NCI-H1417 treated with DMSO at 0.1 percent for 48 hours (cell line): ENCODE results near the gene MAP2K1.
"Not testable (repeated sequence)": the region's sequence is repeated elsewhere in the genome, so short reads cannot be mapped to it uniquely, and the experiment has no call there.

ENCODE experiments used
- DNase-seq: peaks from one replicate; lab custom pipeline; 2025; lab: John Stamatoyannopoulos, UW

Gene MAP2K1

DNA sequence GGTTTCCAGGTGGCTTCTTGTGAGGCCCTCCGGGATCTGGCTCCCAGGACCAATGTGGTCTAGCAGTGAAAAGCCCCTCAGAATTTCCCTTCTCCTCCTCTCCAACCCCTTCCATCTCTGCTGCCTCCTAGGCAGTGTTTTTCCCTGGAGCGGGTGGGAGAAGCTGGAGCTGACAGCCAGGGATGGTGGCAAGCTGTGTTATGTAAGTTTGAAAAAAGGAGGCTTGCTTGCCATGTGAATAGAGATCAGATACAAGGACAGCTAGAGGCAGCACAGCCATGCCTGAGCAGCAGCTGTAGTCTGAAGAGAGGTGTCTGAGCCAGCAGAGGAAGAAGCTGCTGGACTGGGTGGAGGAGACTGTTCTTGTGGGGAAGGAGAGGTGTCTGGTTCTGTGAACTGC is 90.3 kb downstream of the MAP2K1 start:
- no peak for DNase-seq

DNA sequence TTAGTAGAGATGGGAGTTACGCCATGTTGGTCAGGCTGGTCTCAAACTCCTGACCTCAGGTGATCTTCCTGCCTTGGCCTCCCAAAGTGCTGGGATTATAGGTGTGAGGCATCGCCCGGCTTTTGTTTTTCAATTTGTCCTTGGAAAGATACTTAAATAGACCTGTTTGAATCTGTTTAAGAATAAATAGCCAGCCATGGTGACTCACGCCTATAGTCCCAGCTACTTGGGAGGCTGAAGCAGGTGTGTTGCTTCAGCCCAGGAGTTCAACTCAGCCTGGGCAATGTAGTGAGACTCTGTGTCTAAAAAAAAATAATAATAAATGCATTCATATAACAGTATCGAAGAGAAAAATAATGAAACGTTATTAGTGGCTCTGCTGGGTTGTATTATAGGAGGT is 93.6 kb downstream of the MAP2K1 start:
- DNase-seq = no peak

DNA sequence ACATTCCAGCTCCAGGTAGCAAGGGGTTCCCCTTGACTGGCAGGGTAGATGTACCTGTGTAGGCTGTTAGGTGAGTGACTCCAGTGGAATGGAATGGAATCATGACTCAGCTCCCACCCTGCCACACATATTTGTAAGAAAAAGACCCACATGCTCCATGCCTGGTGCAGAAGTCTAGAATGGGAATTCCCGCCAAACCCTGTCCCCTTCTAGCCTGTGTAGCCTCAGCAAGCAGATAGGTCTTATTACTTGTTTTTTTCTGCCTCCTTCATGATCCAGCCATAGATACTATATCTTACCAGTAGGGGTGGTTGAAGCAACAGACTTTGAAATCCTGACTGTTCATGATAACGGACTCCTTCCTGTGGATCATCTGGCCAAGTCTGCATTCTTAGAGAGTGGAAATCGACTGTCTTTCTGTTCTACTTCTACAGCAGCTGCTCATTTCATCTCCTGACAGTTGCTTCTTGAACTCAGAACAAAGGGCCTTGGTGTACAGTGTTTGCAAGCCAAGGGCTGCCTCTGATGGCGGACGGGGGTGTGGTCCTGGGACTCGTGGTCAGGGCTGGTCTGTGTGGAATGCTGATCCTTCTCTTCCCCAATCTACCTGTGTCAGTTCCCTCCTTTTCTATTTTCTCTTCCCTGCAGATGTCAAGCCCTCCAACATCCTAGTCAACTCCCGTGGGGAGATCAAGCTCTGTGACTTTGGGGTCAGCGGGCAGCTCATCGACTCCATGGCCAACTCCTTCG is 94.6 kb downstream of the MAP2K1 start:
- no peak for DNase-seq

DNA sequence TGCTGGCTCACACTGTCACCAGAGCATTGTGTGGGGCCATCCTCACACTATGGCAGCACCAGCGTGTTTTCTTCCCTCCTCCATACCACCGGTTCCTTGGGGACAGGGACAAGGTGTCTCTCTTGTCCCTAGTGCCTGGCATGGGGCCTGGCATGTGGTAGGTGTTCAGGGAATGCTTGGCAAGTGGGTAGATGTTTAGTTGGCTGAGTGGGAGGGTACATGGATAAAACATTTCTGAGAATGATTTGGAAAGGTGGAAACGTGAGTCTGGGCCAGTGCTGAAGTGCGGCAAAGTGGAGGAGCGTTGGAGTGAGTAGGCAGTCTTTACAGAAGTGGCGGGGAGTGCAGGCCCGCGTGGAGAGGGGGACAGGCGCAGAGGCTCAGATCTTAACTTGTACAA is 95.8 kb downstream of the MAP2K1 start:
- DNase-seq = no peak

DNA sequence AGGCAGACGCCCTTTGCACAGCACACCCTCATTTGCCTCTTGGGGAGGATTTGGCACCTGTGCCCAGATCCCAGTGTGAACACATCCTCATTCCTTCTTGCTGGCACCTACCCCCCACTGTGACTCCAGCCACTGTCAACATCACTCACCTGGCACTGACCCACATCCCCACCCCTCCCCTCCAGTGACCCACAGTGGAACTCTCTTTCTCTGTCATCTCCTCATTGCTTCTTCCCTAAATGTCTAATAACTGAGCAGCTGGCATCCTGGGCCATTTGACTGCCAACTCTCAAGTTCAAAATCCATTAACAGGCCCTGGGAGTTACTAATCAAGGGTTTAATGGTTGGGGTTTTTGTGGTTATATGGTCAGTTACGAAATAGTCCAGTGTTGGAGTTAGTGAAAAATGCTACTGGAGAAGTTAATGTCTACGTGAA is 96.4 kb downstream of the MAP2K1 start:
- DNase-seq = no peak

DNA sequence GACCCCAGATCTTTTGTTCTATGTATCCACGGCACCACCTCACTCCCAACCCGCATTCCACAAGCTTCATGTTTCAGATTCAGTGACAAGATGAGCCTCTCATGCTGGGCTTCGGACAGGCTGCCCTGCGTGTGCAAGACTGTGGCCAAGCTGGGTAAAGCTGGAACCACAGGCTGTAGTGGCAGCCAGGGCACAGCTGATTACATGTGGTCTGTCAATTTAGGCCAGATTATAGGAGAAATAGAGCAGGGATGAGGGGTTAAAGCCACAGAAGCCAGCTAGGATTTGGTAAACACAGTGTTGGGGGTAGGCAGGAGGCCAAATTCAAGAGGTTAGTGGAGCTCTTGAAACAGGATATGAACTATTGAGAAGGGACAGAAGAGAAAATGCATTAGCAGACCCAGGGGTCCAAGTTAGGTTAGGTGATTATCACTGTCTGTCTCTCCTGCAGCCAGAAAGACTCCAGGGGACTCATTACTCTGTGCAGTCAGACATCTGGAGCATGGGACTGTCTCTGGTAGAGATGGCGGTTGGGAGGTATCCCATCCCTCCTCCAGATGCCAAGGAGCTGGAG is 97.9 kb downstream of the MAP2K1 start:
- no peak for DNase-seq

DNA sequence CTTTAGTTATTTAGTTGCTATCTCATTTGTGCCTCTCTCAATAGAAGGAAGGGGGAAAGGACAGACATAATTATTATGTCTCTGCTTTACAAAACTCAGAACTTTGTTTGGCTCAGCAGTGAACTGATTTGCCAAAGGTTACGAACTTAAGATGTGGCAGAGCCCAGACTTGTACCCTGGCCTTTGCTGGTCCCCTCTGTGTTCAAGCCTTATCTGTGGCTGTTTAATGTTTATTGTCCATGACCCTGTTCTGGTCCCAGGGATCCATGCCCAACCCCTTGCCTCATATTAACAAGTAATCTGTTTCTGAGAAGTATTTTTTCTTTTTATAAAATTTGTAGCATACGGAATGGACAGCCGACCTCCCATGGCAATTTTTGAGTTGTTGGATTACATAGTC is 100.2 kb downstream of the MAP2K1 start:
- DNase-seq = no peak

DNA sequence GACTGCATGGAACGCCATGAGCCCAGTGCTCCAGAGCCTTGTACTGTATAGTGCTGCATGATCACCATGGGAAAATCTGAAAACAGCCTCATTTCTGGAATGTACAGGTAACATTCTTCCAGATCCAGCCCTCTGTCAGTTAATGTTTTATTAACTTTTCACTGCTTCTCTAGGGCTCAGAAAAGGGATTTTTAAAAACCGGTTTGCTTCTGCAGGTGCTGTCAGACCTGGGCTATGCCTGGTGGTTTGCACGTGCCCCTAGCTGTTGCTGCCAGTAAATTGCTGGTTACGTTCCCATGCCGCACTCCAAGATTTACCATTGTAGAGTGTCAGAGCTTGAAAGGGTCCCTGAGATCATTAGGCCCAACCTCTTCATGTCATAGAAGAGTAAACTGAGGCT is 101.8 kb downstream of the MAP2K1 start:
- DNase-seq = no peak

DNA sequence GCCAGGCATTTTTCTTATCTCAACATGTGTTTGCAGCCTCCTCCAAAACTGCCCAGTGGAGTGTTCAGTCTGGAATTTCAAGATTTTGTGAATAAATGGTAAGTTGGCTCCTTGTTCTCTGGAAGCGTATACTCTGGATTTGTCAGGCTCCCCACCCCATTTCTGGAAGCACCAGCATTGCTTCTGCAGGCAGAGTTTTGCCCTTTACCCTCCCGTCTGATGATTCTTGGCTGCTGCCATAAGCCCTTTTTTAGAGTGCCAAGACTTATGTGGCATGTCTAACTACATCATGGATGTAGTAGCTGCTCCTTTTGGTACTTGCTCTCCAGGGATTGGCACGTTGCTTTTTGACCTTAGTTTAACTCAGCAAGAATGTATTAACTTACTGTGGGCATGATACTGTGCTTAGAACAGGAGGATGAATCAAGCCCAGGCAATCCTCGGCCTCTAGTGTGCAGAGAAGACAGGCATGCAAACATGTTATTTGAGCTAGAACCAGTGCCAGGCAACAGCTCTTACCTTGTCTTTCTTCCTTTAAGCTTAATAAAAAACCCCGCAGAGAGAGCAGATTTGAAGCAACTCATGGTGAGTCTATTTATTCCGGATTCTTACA is 102.6 kb downstream of the MAP2K1 start:
- no peak for DNase-seq

DNA sequence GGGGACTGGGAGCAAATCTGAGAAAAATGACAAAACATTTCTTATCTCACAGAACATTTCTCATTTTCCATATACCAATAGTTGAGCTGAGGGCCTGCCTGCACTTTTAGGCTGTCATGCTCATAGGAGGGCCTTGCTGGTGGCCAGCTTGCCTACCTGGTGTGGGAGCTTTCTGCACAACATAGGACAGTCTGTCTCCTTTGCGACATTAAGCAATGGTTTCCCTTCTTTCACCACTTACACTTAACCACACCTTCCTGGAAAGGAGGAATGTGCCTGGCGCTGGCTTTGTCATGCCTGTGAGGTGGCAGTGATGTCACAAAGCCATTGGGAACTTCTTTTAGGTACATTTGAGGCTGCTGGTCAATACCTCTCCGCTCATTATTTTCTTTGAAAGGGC is 105.1 kb downstream of the MAP2K1 start:
- no peak for DNase-seq

DNA sequence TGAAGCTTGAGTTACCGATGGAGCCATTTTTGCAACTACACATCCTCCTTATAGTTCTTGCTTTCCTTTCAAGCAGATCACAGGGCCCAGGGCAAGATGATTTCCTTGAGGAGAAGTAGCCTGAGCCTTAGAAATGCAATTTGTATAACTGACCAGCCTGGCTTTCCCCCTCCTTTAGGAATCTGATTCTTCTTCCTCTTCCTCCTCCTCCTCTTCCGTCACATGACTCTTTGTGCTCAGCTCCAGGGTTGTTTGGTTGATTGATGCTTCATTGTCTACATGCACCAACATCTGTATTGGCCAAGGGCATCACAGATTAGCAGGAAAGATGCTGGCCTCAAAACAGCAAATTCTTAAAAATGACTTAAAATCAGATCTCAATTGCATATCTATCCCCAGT is 107.5 kb downstream of the MAP2K1 start:
- DNase-seq = no peak

DNA sequence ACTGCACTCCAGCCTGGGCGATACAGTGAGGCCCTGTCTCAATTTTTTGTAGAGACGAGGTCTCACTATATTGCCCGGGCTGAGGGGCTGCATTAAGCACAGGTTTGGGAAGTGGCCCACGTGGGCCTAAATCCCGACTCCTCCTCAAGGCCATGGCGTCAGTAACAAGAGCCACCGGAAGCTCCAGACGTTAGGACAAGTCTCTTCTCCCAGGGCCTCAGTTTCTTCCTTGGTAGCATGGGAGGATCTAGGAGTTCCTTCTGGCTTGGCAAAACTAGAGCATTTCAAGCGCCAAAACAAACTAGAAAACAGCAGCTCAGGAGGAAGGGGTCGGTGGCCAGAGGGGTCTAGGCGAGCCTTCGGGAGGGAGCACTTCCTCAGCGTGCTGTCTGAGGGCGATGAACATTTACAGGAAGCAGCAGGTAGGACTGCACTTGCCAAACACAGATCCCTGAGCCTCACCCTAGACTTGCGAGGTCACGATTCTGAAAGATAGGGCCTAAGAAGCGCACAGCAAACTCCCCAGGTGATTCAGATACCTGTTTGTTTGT is 110.3 kb downstream of the MAP2K1 start:
- no peak for DNase-seq

DNA sequence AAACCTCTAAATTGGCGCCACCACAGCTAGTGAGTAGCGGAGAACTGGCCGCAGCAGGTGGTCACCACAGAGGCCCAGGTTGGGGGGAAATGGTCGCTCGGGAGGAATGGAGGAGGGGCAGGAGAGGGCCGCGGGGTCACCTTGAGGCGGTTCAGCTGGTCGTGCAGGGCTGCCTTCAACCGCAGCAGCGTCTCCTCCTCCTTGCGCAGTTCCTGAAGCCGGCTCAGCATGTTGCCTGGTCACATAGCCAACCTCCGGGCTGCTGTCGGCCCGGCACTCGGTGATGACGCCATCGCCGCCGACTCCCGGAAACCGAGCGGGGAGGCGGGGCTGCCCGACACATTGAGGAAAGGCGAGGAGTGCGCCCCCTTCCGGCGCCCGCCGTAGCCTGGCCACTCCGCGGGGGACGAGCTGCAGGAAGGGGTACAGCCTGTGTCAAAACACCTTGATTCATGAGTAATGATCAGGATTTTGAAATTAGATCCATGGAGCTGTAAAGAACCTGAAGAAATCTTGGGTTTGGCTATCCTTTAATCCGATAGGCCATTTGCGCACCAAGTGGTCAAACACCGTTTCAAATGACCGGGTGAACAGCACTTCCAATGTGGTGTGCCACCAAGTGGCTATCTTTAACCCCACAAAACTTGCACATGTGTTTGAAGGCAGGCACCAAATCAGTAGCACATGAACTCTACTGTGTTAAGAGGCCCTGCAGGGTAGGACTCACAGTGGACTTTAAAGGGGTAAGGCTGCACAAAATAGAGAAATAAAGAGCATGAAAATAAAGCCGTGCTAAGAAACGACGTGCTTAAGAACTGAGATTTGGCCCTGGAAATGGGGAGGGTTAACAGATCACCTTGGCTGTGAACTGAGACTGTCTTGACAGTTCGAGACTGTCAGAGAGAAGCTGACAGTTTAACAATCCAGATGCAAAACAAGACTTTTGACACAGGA is 111.1 kb downstream of the MAP2K1 start, which contains the start of gene SNAPC5:
TSS of gene SNAPC5 (minus strand) at position 261 of the 954 bp plus-strand sequence. CDS start at position 230, 31 bp downstream.
- peak; percentile 65 for DNase-seq

DNA sequence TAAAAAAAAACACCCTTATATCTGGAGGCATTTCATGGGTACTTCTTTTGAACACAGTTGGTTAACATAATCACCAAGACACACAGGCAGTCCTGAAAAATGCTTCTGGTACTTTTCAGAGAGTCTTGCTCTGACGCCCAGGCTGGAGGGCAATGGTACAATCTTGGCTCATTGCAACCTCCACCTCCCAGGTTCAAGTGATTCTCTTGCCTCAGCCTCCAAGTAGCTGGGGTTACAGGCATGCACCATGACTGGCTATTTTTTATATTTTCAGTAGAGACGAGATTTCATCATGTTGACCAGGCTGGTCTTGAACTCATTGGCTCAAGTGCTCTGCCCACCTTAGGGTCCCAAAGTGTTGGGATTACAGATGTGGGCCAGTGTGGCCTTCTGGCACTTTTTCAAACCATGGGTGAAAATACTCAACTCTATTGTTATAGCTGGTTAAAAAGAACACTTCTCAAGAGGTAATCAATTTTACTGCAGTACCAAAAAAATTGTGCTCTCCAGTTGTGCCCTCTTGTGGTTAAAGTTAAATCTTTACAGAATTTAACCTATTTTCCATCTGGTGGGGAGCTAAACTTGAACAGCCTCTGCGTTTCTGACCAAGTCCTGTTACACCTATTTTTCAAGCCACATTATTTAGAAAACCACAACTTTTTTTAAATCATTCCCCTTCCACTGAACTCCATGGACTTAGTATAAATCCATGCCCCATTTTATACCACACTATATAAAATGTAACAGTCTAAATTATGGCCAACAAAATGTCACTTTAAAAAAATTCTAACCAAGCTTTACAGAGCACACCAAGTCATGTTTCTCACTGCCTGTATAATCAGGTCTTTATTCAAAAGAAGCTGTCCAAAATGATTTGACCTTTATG is 112.0 kb downstream of the MAP2K1 start:
- no peak for DNase-seq

DNA sequence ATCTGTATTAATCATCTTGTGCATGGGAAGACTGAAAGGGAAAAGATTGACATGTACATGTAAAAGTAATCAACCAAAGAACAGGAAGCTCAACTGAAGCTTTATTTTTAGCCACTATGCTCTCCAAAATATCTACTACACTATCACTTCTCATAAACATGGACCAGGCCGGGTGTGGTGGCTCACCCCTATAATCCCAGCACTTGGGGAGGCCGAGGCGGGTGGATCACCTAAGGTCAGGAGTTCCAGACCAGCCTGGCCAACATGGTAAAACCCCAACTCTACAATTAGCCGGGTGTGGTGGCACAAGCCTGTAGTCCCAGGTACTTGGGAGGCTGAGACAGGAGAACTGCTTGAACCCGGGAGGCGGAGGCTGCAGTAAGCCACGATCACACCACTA is 113.6 kb downstream of the MAP2K1 start:
- DNase-seq = not testable (repeated sequence)

DNA sequence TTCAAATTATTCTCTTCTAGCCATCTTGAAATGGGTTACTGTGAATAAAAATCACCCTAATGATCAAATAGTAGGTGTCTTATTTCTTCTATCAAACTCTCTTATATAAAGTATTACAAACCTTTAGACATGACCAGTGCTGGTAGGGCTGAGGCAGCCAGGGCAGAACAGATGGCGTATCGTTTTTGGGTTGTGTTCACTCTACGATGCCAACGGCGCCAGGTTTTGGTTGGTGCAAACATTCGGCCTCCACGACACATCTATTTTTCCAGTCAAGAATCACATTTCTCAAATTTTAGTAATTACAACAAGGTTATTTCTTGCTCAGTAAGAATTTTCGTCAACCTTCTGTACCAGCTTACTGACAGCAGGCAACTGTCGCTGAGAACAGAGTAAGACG is 115.8 kb downstream of the MAP2K1 start:
- DNase-seq = no peak

DNA sequence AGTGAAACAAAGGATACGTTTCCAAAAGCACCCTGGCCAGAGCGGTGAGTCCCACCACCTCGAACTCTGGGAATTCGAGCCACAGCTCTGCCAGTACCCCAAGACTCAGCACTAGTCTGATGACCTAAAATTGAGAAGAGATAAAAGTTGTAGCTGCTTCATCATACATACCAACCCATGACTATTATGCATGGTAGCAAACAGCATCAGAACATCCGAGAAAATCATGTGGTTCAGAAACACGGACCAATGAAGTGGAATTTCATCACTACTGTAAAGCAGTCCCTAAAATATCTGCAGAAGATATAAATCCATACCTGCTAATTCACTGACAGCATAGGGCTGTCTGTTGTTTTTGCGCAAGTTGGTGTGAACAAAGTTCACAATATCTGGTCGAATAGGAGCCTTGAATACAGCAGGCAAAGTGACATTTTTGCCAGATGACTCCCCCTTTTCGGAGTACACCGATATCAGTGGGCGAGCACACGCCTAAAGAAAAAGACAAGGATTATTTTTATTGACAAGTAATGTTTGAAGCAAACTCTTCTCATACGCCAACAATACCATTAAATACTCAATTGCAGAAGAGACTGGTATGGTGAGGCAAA is 116.4 kb downstream of the MAP2K1 start:
- not testable (repeated sequence) for DNase-seq

DNA sequence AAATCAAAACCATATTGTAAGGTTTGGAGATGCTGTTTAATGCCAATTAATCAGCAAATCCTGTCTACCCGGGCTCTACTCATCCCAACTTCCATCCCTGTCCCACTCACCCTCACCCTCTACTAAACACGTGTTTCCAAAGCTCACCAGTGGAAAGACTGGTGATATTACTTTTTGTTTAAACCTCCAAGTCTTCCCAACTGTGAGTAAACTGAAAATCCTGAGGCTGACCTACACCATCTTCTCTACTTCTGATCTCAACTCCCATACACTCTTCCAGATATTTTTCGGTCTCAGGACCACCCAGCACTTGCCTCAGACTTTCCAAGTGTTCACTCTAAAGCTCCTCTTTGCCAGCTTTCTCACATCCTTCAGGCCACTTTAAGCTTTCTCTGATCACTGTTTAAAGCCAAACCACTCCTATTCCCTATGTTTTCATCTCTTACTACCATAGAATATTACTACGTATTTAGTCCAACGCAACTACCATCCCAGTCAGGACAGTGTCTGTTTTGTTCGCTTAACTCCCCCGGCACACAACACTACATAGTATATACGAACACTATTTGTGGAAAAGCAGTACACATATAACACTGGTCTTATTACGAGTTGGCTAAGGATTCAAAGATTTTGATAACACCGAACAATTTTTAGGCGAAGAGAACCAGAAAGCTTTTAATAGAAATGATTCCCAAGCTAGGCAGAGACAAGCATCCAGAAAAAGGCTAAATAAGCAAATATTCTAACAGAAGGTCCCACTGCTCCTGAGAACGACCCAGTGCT is 117.3 kb downstream of the MAP2K1 start:
- no peak for DNase-seq

DNA sequence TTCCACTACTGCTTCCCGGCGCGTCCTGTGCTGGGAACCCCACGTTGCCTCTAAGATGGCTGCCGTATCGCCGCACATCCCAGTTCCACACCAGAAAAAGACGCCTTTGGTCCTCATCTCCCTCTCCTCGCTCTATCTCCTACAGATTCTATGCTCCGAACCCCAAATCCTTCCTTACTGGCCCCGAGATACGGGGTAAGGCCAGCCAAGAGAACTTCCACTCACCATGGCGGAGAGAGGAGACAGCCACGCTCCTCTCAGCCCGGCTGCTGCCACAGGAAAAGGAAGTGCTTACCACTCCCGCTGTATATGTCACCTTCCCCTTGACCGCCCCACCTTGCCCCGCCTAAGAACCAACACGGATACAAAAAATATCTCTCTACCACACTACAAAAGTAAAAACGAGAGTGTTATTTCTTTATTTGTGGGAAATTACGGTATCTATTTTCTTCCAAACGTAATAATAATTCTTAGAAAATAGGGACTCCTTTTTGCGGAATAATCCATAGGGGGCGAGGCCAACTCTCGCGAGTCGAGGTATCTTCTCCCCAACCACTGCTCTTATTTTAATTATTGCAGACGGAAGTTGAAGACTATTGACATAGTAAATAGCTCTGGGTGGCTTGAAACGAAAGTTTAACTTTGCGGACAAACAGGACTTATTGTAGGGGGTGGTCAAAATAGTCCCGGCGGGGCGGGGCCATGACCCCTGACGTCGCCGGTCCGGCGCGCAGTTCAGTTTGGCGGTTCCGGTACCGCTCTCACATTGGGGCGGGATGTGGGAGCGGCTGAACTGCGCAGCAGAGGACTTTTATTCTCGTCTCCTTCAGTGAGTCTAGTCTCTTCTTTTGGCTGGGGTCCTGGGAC is 118.1 kb downstream of the MAP2K1 start, which contains the start of the genes RPL4 and ZWILCH:
TSS of gene RPL4 (minus strand) at position 293 of the 867 bp plus-strand sequence. CDS start at position 228, 65 bp downstream.
TSS of gene ZWILCH (plus strand) at position 764 of the 867 bp plus-strand sequence. CDS start at position 777, 13 bp downstream.
- DNase-seq = peak; percentile 54
